NT2/D1 (cell line): ENCODE data around the gene C10orf143.

Experiments
- SUZ12 ChIP-seq: IDR thresholded peaks from 2 replicates; pipeline ENCODE4 v1.6.1; 2011; ENCODE audit not compliant: insufficient read length, insufficient read depth; ENCODE audit errors: extremely low read depth
- YY1 ChIP-seq: IDR thresholded peaks from 2 replicates; pipeline ENCODE4 v1.6.1; 2011; ENCODE audit not compliant: insufficient read length, insufficient read depth

DNA sequence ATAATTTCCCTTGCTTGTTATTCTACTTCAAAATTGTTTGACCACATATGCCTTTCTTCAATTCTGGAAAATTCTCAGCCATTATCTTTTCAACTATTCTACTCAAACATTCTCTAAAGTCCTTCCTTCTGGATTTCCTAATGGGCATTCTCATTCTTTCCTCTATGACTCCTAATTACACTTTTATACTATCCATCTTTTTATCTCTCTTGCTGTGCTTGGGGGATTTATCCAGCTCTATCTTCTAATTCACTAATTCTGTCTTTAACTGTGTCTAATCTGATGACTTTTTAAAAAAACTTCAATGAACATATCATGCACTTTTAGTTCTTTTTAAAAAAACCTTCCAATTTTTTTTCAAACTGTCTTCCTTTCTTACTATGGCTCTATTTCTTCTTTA is 38.4 kb downstream of the C10orf143 start:
- TF ChIP-seq YY1, result no peak
- no peak for TF ChIP-seq SUZ12
